Progenitor cell of endocrine pancreas (in vitro differentiated cells): ENCODE data around the gene LOXL1. TPM values are rescaled to one million over a fixed set of nuclear protein-coding genes. Genes with fewer than 3 reads are reported as not detected.

Experiments used
- DNase-seq: peaks from one replicate; pipeline ENCODE4 v3.0.0; 2021; ENCODE audit warnings: low spot score; ENCODE audit not compliant: unreplicated experiment
- H3K27ac Mint-ChIP-seq: 2 replicates; pipeline ENCODE4 v1.8.0; 2021; ENCODE audit warnings: mild to moderate bottlenecking, moderate library complexity, mixed read lengths
- H3K27me3 Mint-ChIP-seq: 2 replicates; pipeline ENCODE4 v1.8.0; 2021; ENCODE audit warnings: mixed read lengths
- H3K36me3 Mint-ChIP-seq: 2 replicates; pipeline ENCODE4 v1.8.0; 2022; ENCODE audit warnings: mixed read lengths; ENCODE audit not compliant: insufficient read depth
- H3K4me1 Mint-ChIP-seq: 2 replicates; pipeline ENCODE4 v1.8.0; 2021; ENCODE audit warnings: low read depth, mixed read lengths
- H3K4me3 Mint-ChIP-seq: 2 replicates; pipeline ENCODE4 v1.8.0; 2021; ENCODE audit warnings: low read depth, mild to moderate bottlenecking, moderate library complexity, mixed read lengths
- H3K9me3 Mint-ChIP-seq: 2 replicates; pipeline ENCODE4 v1.8.0; 2021; ENCODE audit warnings: low read depth, mixed read lengths
- CTCF ChIP-seq: fragments of 200-600 bp; sonication (generic); IDR thresholded peaks from one replicate; pipeline ENCODE4 v1.5.0; 2021; ENCODE audit warnings: antibody characterized with exemption, mild to moderate bottlenecking; ENCODE audit not compliant: unreplicated experiment
- total RNA-seq: library from RNA; stranded (reverse); gene quantifications from 2 replicates; pipeline ENCODE4 v1.2.1, GENCODE V29; 2021

The LOXL1 gene
- total RNA-seq, 1 donor from 2014 or later, result 17.4 TPM

GRCh38 chr15:73902121-73903020, 23.9 kb upstream of the LOXL1 start:
- DNase-seq, result no peak
- Mint-ChIP-seq H3K27me3 (peaks cover 19% of the 10 kb centered on the region), H3K4me1 (no peaks in the 10 kb centered on the region), H3K9me3 (no peaks in the 10 kb centered on the region), H3K4me3 (no peak overlapping the region), H3K36me3 (no peaks in the 10 kb centered on the region), H3K27ac (no peak overlapping the region)
- no peak for TF ChIP-seq CTCF

GRCh38 chr15:73904026-73904815, 22.0 kb upstream of the LOXL1 start:
- Mint-ChIP-seq H3K4me3 (no peak overlapping the region), H3K27ac (no peak overlapping the region), H3K36me3 (no peaks in the 10 kb centered on the region), H3K9me3 (no peaks in the 10 kb centered on the region), H3K4me1 (no peaks in the 10 kb centered on the region), H3K27me3 (peaks cover 22% of the 10 kb centered on the region)
- TF ChIP-seq CTCF, result no peak
- DNase-seq, result no peak

GRCh38 chr15:73905225-73905827, 20.9 kb upstream of the LOXL1 start:
- DNase-seq, result no peak
- TF ChIP-seq CTCF, result no peak

GRCh38 chr15:73906346-73907034, 19.8 kb upstream of the LOXL1 start:
- DNase-seq, result no peak
- no peaks in the 10 kb centered on the region for H3K4me1 Mint-ChIP-seq
- no peaks in the 10 kb centered on the region for H3K36me3 Mint-ChIP-seq
- TF ChIP-seq CTCF, result no peak
- no peaks in the 10 kb centered on the region for H3K9me3 Mint-ChIP-seq
- no peak overlapping the region for H3K27ac Mint-ChIP-seq
- H3K4me3 Mint-ChIP-seq, result no peak overlapping the region
- peaks cover 17% of the 10 kb centered on the region for H3K27me3 Mint-ChIP-seq

More at GRCh38 chr15:73905225-73905827, 20.9 kb upstream of the LOXL1 start:
- H3K27me3 Mint-ChIP-seq, result peaks cover 22% of the 10 kb centered on the region
- H3K27ac Mint-ChIP-seq, result no peak overlapping the region
- no peak overlapping the region for H3K4me3 Mint-ChIP-seq
- H3K4me1 Mint-ChIP-seq, result no peaks in the 10 kb centered on the region
- H3K9me3 Mint-ChIP-seq, result no peaks in the 10 kb centered on the region
- no peaks in the 10 kb centered on the region for H3K36me3 Mint-ChIP-seq
